WTC11 (cell line): ENCODE measurements around the gene TMF1. TPM values are rescaled to one million over a fixed set of nuclear protein-coding genes. Genes with fewer than 3 reads are reported as not detected.

Experiments used
- ATAC-seq: fragments of 200-7000 bp; cut with Tn5 transposase; 2 replicates; pipeline ENCODE4 v1.10.0; 2021; ENCODE audit warnings: mild to moderate bottlenecking, moderate library complexity
- CTCF ChIA-PET: fragments of 300-600 bp; sonication (Branson Sonifier 250); formaldehyde crosslinking; loops from one replicate; lab custom pipeline; 2021; ENCODE audit warnings: antibody characterized with exemption; lab: Charles Lee
- POLR2A ChIA-PET: fragments of 350-600 bp; sonication (Branson Sonifier 250); formaldehyde crosslinking; loops from one replicate; lab custom pipeline; 2021; ENCODE audit warnings: antibody characterized with exemption; lab: Charles Lee
- DNase-seq: peaks from one replicate; pipeline ENCODE4 v3.0.0; 2021; ENCODE audit warnings: low spot score
- H3K27ac Mint-ChIP-seq: 2 replicates; pipeline ENCODE4 v1.8.0; 2021; ENCODE audit warnings: mixed read lengths
- H3K27me3 Mint-ChIP-seq: 2 replicates; pipeline ENCODE4 v1.8.0; 2021; ENCODE audit warnings: low read depth, mild to moderate bottlenecking, moderate library complexity, mixed read lengths
- H3K36me3 Mint-ChIP-seq: 2 replicates; pipeline ENCODE4 v1.8.0; 2021; ENCODE audit warnings: mixed read lengths
- H3K4me1 Mint-ChIP-seq: 2 replicates; pipeline ENCODE4 v1.8.0; 2022; ENCODE audit warnings: mixed read lengths
- H3K4me3 Mint-ChIP-seq: 2 replicates; pipeline ENCODE4 v1.8.0; 2021; ENCODE audit warnings: mild to moderate bottlenecking, moderate library complexity, mixed read lengths
- H3K9me3 Mint-ChIP-seq: 2 replicates; pipeline ENCODE4 v1.8.0; 2021; ENCODE audit warnings: mixed read lengths
- AFF4 ChIP-seq: sonication (generic); formaldehyde crosslinking; IDR thresholded peaks from 2 replicates; pipeline ENCODE4 v1.8.1; 2023; ENCODE audit warnings: mild to moderate bottlenecking, missing genetic modification reagents, borderline replicate concordance
- ATF3 ChIP-seq: sonication (generic); formaldehyde crosslinking; conservative IDR thresholded peaks from 2 replicates; pipeline ENCODE4 v1.8.1; 2022; ENCODE audit warnings: mild to moderate bottlenecking, missing genetic modification reagents
- CBFB ChIP-seq: sonication (generic); formaldehyde crosslinking; IDR thresholded peaks from 2 replicates; pipeline ENCODE4 v1.8.1; 2022; ENCODE audit warnings: mild to moderate bottlenecking, low read depth, missing genetic modification reagents
- FOXJ3 ChIP-seq: sonication (generic); formaldehyde crosslinking; IDR thresholded peaks from 2 replicates; pipeline ENCODE4 v1.9.0; 2021; ENCODE audit warnings: missing genetic modification reagents, mild to moderate bottlenecking, borderline replicate concordance
- GTF2I ChIP-seq: fragments of 250-450 bp; sonication (Bioruptor Pico); conservative IDR thresholded peaks from 2 replicates; pipeline ENCODE4 v1.4.0; 2021; ENCODE audit warnings: mild to moderate bottlenecking
- JAZF1 ChIP-seq: fragments of 250-450 bp; sonication (Bioruptor Pico); IDR thresholded peaks from 2 replicates; pipeline ENCODE4 v1.9.0; 2021; ENCODE audit warnings: moderate library complexity, mild to moderate bottlenecking, inconsistent platforms
- KAT7 ChIP-seq: sonication (generic); formaldehyde crosslinking; IDR thresholded peaks from 2 replicates; pipeline ENCODE4 v1.8.1; 2023; ENCODE audit warnings: missing genetic modification reagents, mild to moderate bottlenecking, borderline replicate concordance
- NR2C2 ChIP-seq: sonication (generic); formaldehyde crosslinking; IDR thresholded peaks from 2 replicates; pipeline ENCODE4 v1.8.0; 2022; ENCODE audit warnings: mild to moderate bottlenecking, missing genetic modification reagents
- NR3C1 ChIP-seq: sonication (generic); formaldehyde crosslinking; conservative IDR thresholded peaks from 2 replicates; pipeline ENCODE4 v1.8.1; 2023; ENCODE audit warnings: low read depth, mild to moderate bottlenecking, missing genetic modification reagents
- PRDM15 ChIP-seq: sonication (generic); formaldehyde crosslinking; IDR thresholded peaks from 2 replicates; pipeline ENCODE4 v1.8.0; 2022; ENCODE audit warnings: missing genetic modification reagents
- RELA ChIP-seq: sonication (generic); formaldehyde crosslinking; IDR thresholded peaks from 2 replicates; pipeline ENCODE4 v1.8.1; 2022; ENCODE audit warnings: missing genetic modification reagents, mild to moderate bottlenecking, borderline replicate concordance
- TCF7 ChIP-seq: sonication (generic); formaldehyde crosslinking; IDR thresholded peaks from 2 replicates; pipeline ENCODE4 v1.8.0; 2022; ENCODE audit warnings: mild to moderate bottlenecking, low read depth, missing genetic modification reagents, moderate library complexity
- TEAD1 ChIP-seq: sonication (generic); formaldehyde crosslinking; IDR thresholded peaks from 2 replicates; pipeline ENCODE4 v1.8.0; 2022; ENCODE audit warnings: mild to moderate bottlenecking, missing genetic modification reagents
- TP53 ChIP-seq: sonication (generic); formaldehyde crosslinking; IDR thresholded peaks from 2 replicates; pipeline ENCODE4 v1.8.1; 2023; ENCODE audit warnings: mild to moderate bottlenecking, missing genetic modification reagents
- ZBTB43 ChIP-seq: sonication (generic); formaldehyde crosslinking; IDR thresholded peaks from 2 replicates; pipeline ENCODE4 v1.8.1; 2023; ENCODE audit warnings: mild to moderate bottlenecking, missing genetic modification reagents
- total RNA-seq: library from RNA; stranded (reverse); gene quantifications from 3 replicates; pipeline ENCODE4 v1.2.3, GENCODE V29; 2021
- TF ChIP-seq, protein P1 (sequence below): sonication (generic); formaldehyde crosslinking; IDR thresholded peaks from 2 replicates; pipeline ENCODE4 v1.8.1; 2022; ENCODE audit warnings: missing genetic modification reagents, borderline replicate concordance
- TF ChIP-seq, protein P2 (sequence below): sonication (generic); formaldehyde crosslinking; IDR thresholded peaks from 2 replicates; pipeline ENCODE4 v1.8.1; 2023; ENCODE audit warnings: mild to moderate bottlenecking, missing genetic modification reagents, moderate library complexity
- TF ChIP-seq, protein P3 (sequence below): sonication (generic); formaldehyde crosslinking; IDR thresholded peaks from 2 replicates; pipeline ENCODE4 v1.8.1; 2022; ENCODE audit warnings: low read depth, mild to moderate bottlenecking, moderate library complexity, missing genetic modification reagents, borderline replicate concordance

The TMF1 gene
- total RNA-seq, 1 experiment from 2014 or later = 23.9 TPM

DNA sequence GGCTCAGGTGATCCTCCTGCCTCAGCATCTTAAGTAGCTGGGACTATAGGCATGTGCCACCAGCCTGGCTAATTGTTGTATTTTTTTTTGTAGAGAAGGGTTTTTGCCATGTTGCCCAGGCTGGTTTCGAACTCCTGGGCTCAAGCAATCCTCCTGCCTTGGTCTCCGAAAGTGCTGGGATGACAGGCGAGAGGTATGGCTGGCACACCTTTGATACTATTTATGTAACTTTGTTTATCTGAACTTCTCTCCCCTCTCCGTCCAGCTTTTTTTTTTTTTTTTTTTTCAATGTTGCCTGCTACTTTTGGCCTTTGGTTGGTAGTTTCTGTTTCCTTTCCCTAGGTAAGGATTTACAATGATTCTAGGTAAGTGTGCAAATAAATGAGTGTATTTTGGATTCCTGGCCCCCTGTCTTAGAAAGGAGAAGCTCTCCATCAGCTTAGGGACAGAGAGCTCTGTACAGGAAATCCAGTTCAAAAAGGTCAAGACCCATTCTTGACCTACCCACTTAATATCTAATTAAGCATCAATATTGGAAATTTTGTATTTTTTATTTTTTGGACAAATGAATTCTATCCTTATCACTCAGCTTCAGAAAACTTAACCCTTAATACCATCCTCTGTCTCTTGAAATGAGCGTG lies 39.4 kb upstream of the TMF1 start (continued):
- TF ChIP-seq PRDM15 (CRISPR knock-in tag) (no peak), TP53 (CRISPR knock-in tag) (no peak), AFF4 (CRISPR knock-in tag) (no peak), CBFB (CRISPR knock-in tag) (no peak), NR3C1 (CRISPR knock-in tag) (no peak)
- TF ChIP-seq, protein P1, sequence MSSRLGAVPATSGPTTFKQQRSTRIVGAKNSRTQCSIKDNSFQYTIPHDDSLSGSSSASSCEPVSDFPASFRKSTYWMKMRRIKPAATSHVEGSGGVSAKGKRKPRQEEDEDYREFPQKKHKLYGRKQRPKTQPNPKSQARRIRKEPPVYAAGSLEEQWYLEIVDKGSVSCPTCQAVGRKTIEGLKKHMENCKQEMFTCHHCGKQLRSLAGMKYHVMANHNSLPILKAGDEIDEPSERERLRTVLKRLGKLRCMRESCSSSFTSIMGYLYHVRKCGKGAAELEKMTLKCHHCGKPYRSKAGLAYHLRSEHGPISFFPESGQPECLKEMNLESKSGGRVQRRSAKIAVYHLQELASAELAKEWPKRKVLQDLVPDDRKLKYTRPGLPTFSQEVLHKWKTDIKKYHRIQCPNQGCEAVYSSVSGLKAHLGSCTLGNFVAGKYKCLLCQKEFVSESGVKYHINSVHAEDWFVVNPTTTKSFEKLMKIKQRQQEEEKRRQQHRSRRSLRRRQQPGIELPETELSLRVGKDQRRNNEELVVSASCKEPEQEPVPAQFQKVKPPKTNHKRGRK (CRISPR knock-in tag) = no peak

DNA sequence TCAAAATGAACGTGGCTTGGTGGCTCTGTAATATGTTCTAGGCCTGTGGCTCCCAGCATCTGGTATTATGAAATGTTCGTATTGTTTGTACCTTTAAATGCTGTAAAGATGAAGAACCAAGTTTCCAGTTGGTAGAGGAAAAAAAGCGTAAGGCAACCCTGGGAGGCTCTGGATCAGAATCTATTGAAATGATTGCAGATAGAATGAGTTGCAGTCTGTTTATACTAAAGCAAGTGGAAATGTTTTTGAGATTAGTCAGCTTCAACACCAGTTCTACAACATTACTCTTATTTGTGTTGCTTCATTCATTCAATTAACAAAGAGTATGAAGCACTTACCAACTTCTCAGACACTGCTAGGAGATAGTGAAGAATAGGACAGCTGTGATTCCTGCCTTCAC lies 37.9 kb upstream of the TMF1 start:
- no peak for ATAC-seq
- ChIA-PET POLR2A (no interaction called here), CTCF (interaction anchor here (0.7 kb wide), 1 partner anchor 192 kb away, joined by 3 read pairs; no protein-coding TSS in a partner anchor)
- Mint-ChIP-seq H3K9me3 (no peaks in the 10 kb centered on the region), H3K27ac (peak overlapping the region; percentile 9; the same call in 1 of the 2 replicates), H3K4me3 (no peak overlapping the region), H3K36me3 (no peaks in the 10 kb centered on the region), H3K4me1 (peaks cover 56% of the 10 kb centered on the region), H3K27me3 (no peaks in the 10 kb centered on the region)
- DNase-seq = no peak
- TF ChIP-seq AFF4 (CRISPR knock-in tag) = no peak
- TF ChIP-seq JAZF1 (CRISPR knock-in tag) = no peak
- no peak for TF ChIP-seq TCF7 (CRISPR knock-in tag)
- TF ChIP-seq TEAD1 = no peak
- no peak for TF ChIP-seq RELA (CRISPR knock-in tag)
- no peak for TF ChIP-seq ZBTB43 (CRISPR knock-in tag)
- TF ChIP-seq ATF3 (CRISPR knock-in tag) = no peak
- TF ChIP-seq, protein P2, sequence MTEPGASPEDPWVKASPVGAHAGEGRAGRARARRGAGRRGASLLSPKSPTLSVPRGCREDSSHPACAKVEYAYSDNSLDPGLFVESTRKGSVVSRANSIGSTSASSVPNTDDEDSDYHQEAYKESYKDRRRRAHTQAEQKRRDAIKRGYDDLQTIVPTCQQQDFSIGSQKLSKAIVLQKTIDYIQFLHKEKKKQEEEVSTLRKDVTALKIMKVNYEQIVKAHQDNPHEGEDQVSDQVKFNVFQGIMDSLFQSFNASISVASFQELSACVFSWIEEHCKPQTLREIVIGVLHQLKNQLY = no peak
- no peak for TF ChIP-seq KAT7
- no peak for TF ChIP-seq GTF2I (CRISPR knock-in tag)
- TF ChIP-seq FOXJ3 (CRISPR knock-in tag) = no peak
- no peak for TF ChIP-seq NR2C2 (CRISPR knock-in tag)
- TF ChIP-seq, protein P3, sequence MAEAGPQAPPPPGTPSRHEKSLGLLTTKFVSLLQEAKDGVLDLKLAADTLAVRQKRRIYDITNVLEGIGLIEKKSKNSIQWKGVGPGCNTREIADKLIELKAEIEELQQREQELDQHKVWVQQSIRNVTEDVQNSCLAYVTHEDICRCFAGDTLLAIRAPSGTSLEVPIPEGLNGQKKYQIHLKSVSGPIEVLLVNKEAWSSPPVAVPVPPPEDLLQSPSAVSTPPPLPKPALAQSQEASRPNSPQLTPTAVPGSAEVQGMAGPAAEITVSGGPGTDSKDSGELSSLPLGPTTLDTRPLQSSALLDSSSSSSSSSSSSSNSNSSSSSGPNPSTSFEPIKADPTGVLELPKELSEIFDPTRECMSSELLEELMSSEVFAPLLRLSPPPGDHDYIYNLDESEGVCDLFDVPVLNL = no peak
